Keratinocyte (primary cell): ENCODE measurements around the gene LDB2. TPM values are rescaled to one million over a fixed set of nuclear protein-coding genes. Genes with fewer than 3 reads are reported as not detected.

Experiments
- DNase-seq: peaks from one replicate; pipeline ENCODE4 v3.0.0-alpha.2; 2011; ENCODE audit warnings: low read depth, missing footprints, low spot score
- FAIRE-seq: peaks from 2 replicates; lab custom pipeline; 2011; peaks lifted over from hg19 to GRCh38; lab: Jason Lieb, UNC
- H2AFZ ChIP-seq: 2 replicates; pipeline ENCODE4 v1.6.0; 2012; ENCODE audit warnings: low read length, control low read depth, inconsistent platforms; ENCODE audit not compliant: control insufficient read depth
- H3K27ac ChIP-seq: 2 replicates; pipeline ENCODE4 v1.5.1; 2011; ENCODE audit warnings: low read length; ENCODE audit not compliant: control insufficient read depth, insufficient read depth
- H3K27me3 ChIP-seq: 3 replicates; pipeline ENCODE4 v1.6.0; 2011; ENCODE audit warnings: low read length; ENCODE audit not compliant: control insufficient read depth, insufficient read depth; ENCODE audit errors: extremely low read depth
- H3K36me3 ChIP-seq, 2 experiments: 2 replicates in 1 of 2; 3 replicates in 1 of 2; pipeline ENCODE4 v1.5.1; 2011; ENCODE audit warnings: low read length in 2 of 2, mild to moderate bottlenecking in 1 of 2; ENCODE audit not compliant: control insufficient read depth in 2 of 2, insufficient read depth in 2 of 2; ENCODE audit errors: extremely low read depth in 1 of 2
- H3K4me1 ChIP-seq: 3 replicates; pipeline ENCODE4 v1.5.1; 2011; ENCODE audit warnings: low read length; ENCODE audit not compliant: control insufficient read depth, insufficient read depth; ENCODE audit errors: extremely low read depth
- H3K4me2 ChIP-seq: 3 replicates; pipeline ENCODE4 v1.6.0; 2011; ENCODE audit warnings: low read depth, low read length; ENCODE audit not compliant: control insufficient read depth, insufficient read depth; ENCODE audit errors: extremely low read depth
- H3K4me3 ChIP-seq, 3 experiments: fragments of 200-600 bp in 1 of 3; sonication (generic) in 1 of 3; 2 replicates in 2 of 3; 3 replicates in 1 of 3; pipeline ENCODE4 v1.5.1; 2011 to 2016; ENCODE audit warnings: low read length in 3 of 3, mild to moderate bottlenecking in 3 of 3, control low read depth in 2 of 3, inconsistent platforms in 1 of 3, low read depth in 1 of 3, mixed read lengths in 1 of 3, mixed run types in 1 of 3, moderate library complexity in 1 of 3; ENCODE audit not compliant: control insufficient read depth in 2 of 3, insufficient read depth in 2 of 3; ENCODE audit errors: extremely low read depth in 1 of 3
- H3K79me2 ChIP-seq: 2 replicates; pipeline ENCODE4 v1.6.0; 2012; ENCODE audit warnings: low read length; ENCODE audit not compliant: control insufficient read depth, insufficient read depth
- H3K9ac ChIP-seq: 3 replicates; pipeline ENCODE4 v1.6.0; 2011; ENCODE audit warnings: low read length; ENCODE audit not compliant: control insufficient read depth, insufficient read depth; ENCODE audit errors: extremely low read depth
- H3K9me1 ChIP-seq: 3 replicates; pipeline ENCODE4 v1.6.0; 2011; ENCODE audit warnings: low read length; ENCODE audit not compliant: control insufficient read depth, insufficient read depth; ENCODE audit errors: extremely low read depth
- H3K9me3 ChIP-seq: 2 replicates; pipeline ENCODE4 v1.5.1; 2012; ENCODE audit warnings: low read depth, low read length; ENCODE audit not compliant: control insufficient read depth
- H4K20me1 ChIP-seq: 3 replicates; pipeline ENCODE4 v1.6.0; 2011; ENCODE audit warnings: low read length; ENCODE audit not compliant: control insufficient read depth, insufficient read depth; ENCODE audit errors: extremely low read depth
- CTCF ChIP-seq, 3 experiments: IDR thresholded peaks in 1 of 3; conservative IDR thresholded peaks in 1 of 3; optimal IDR thresholded peaks in 1 of 3; 2 replicates in 2 of 3; 3 replicates in 1 of 3; pipeline versions ENCODE3 to v1.5.1; 2011; ENCODE audit warnings: low read length in 3 of 3, mild to moderate bottlenecking in 3 of 3, moderate library complexity in 2 of 3, control low read depth in 1 of 3, inconsistent platforms in 1 of 3; ENCODE audit not compliant: insufficient read depth in 2 of 3; ENCODE audit errors: extremely low read depth in 1 of 3
- EZH2 ChIP-seq: IDR thresholded peaks from one replicate; pipeline ENCODE4 v1.6.1; 2012; ENCODE audit warnings: inconsistent platforms, mild to moderate bottlenecking, low read length, moderate library complexity
- dilution Hi-C: fragments of 300-500 bp; cut with MboI; formaldehyde crosslinking; loops from one replicate; pipeline ENCODE4 v1.7.0; 2020; ENCODE audit warnings: low sequenced_read_pairs; ENCODE audit not compliant: extremely low pct_ligation_motif_present
- polyA plus RNA-seq, 5 experiments: library from polyadenylated mRNA; depleted of rRNA in 3 of 5; stranded (reverse) in 3 of 5; stranded (forward) in 1 of 5; unstranded in 1 of 5; fragments of >200 nt; gene quantifications; 1 replicate in 1 of 5; 2 replicates in 3 of 5; 3 replicates in 1 of 5; pipeline versions ENCODE4 v1.2.1 to v1.2.3, GENCODE V29; 2011 to 2012; ENCODE audit warnings: missing spikeins in 2 of 5, low read depth in 1 of 5, low replicate concordance in 1 of 5

The LDB2 gene
- polyA plus RNA-seq, 1 donor (not counting 4 experiments of a cell fraction or from before 2014, with no cell fraction given), result not detected

GRCh38 chr4:16826406-16826910 lies 72.0 kb downstream of the LDB2 start:
- Histone ChIP-seq H3K4me3 (no peak overlapping the region), H3K9ac (no peak overlapping the region), H3K27ac (no peak overlapping the region), H3K36me3 (no peaks in the 10 kb centered on the region), H3K79me2 (no peaks in the 10 kb centered on the region), H3K4me2 (no peak overlapping the region), H2AFZ (no peak overlapping the region), H3K27me3 (no peaks in the 10 kb centered on the region), H4K20me1 (no peaks in the 10 kb centered on the region), H3K4me1 (no peaks in the 10 kb centered on the region), H3K9me1 (no peaks in the 10 kb centered on the region), H3K9me3 (no peaks in the 10 kb centered on the region)
- FAIRE-seq, result no peak
- DNase-seq, result no peak
- TF ChIP-seq EZH2, result no peak
- no peak for TF ChIP-seq CTCF (optimal IDR thresholded peaks at IDR 0.05 in 1 of 3, IDR thresholded peaks at IDR 0.05 in 1 of 3, conservative IDR thresholded peaks at IDR 0.05 in 1 of 3; ENCODE audit: extremely low read depth in 1 of 3, insufficient read depth in 2 of 3, low read length in 3 of 3)
- dilution Hi-C loops, result no loop called here

GRCh38 chr4:16824278-16824806 lies 74.1 kb downstream of the LDB2 start:
- Histone ChIP-seq H3K4me1 (no peaks in the 10 kb centered on the region), H3K27ac (no peak overlapping the region), H3K9me3 (no peaks in the 10 kb centered on the region), H3K9me1 (no peaks in the 10 kb centered on the region), H2AFZ (no peak overlapping the region), H3K9ac (no peak overlapping the region), H4K20me1 (no peaks in the 10 kb centered on the region), H3K27me3 (no peaks in the 10 kb centered on the region), H3K36me3 (no peaks in the 10 kb centered on the region), H3K79me2 (no peaks in the 10 kb centered on the region), H3K4me3 (no peak overlapping the region), H3K4me2 (no peak overlapping the region)
- DNase-seq (no peak), FAIRE-seq (no peak)
- dilution Hi-C loops, result no loop called here
- TF ChIP-seq CTCF (optimal IDR thresholded peaks at IDR 0.05 in 1 of 3, IDR thresholded peaks at IDR 0.05 in 1 of 3, conservative IDR thresholded peaks at IDR 0.05 in 1 of 3; ENCODE audit: extremely low read depth in 1 of 3, insufficient read depth in 2 of 3, low read length in 3 of 3) (no peak), EZH2 (no peak)
